Neural cell (in vitro differentiated cells): ENCODE measurements around the gene HSPB1. TPM values are rescaled to one million over a fixed set of nuclear protein-coding genes. Genes with fewer than 3 reads are reported as not detected.

Source experiments
- H2AFZ ChIP-seq: fragments of 200-600, 300-800 bp; sonication (generic), shearing (Covaris generic); 2 replicates; pipeline ENCODE4 v1.6.0; 2014; ENCODE audit warnings: low read depth, mild to moderate bottlenecking, antibody characterized with exemption, low read length, moderate library complexity
- H3F3A ChIP-seq: fragments of 200-600 bp; shearing (Covaris generic); 2 replicates; pipeline ENCODE4 v1.6.1; 2016; ENCODE audit warnings: mild to moderate bottlenecking, moderate library complexity, mixed read lengths, antibody characterized with exemption, low read length; ENCODE audit not compliant: insufficient read depth, poor library complexity, severe bottlenecking
- H3K27ac ChIP-seq: fragments of 200-600, 300-800 bp; sonication (generic), shearing (Covaris generic); 2 replicates; pipeline ENCODE4 v1.5.1; 2014; ENCODE audit warnings: mild to moderate bottlenecking, low read length, moderate library complexity
- H3K27me3 ChIP-seq: fragments of 300-800, 200-600 bp; sonication (generic), shearing (Covaris generic); 2 replicates; pipeline ENCODE4 v1.6.0; 2014; ENCODE audit warnings: mild to moderate bottlenecking, low read depth, low read length, moderate library complexity; ENCODE audit not compliant: insufficient read depth
- H3K36me3 ChIP-seq: fragments of 300-800, 200-600 bp; sonication (generic), shearing (Covaris generic); 2 replicates; pipeline ENCODE4 v1.5.1; 2014; ENCODE audit warnings: mild to moderate bottlenecking, antibody characterized with exemption, low read length, moderate library complexity; ENCODE audit not compliant: insufficient read depth
- H3K4me2 ChIP-seq: fragments of 300-800, 200-600 bp; sonication (generic), shearing (Covaris generic); 2 replicates; pipeline ENCODE4 v1.6.0; 2014; ENCODE audit warnings: mild to moderate bottlenecking, low read length
- H3K4me3 ChIP-seq: fragments of 300-800, 200-600 bp; sonication (generic), shearing (Covaris generic); 2 replicates; pipeline ENCODE4 v1.5.1; 2014; ENCODE audit warnings: mild to moderate bottlenecking, low read length, moderate library complexity
- H3K79me2 ChIP-seq: fragments of 200-600 bp; shearing (Covaris generic); replicated peaks from 2 replicates; pipeline ENCODE4 v1.6.0; 2014; ENCODE audit warnings: mild to moderate bottlenecking, low read length, moderate library complexity; ENCODE audit not compliant: insufficient read depth
- H3K9ac ChIP-seq: fragments of 300-800, 200-600 bp; sonication (generic), shearing (Covaris generic); 2 replicates; pipeline ENCODE4 v1.6.1; 2016; ENCODE audit warnings: mild to moderate bottlenecking, low read length, mixed read lengths
- H3K9me2 ChIP-seq: fragments of 200-600 bp; shearing (Covaris generic); 2 replicates; pipeline ENCODE4 v1.6.1; 2016; ENCODE audit warnings: mild to moderate bottlenecking, low read length, mixed read lengths; ENCODE audit not compliant: insufficient read depth
- H3K9me3 ChIP-seq: fragments of 200-600, 300-800 bp; sonication (generic), shearing (Covaris generic); 2 replicates; pipeline ENCODE4 v1.6.1; 2016; ENCODE audit warnings: mild to moderate bottlenecking, mixed run types, low read length, moderate library complexity, mixed read lengths
- H4K20me1 ChIP-seq: fragments of 200-600 bp; shearing (Covaris generic); 2 replicates; pipeline ENCODE4 v1.6.1; 2016; ENCODE audit warnings: mild to moderate bottlenecking, mixed run types; ENCODE audit not compliant: insufficient read depth
- CTCF ChIP-seq: fragments of 450-650 bp; IDR thresholded peaks from 2 replicates; pipeline ENCODE4 v1.5.1; 2014; ENCODE audit warnings: antibody characterized with exemption, mild to moderate bottlenecking, moderate library complexity; ENCODE audit not compliant: poor library complexity, severe bottlenecking
- EP300 ChIP-seq: fragments of 450-650 bp; conservative IDR thresholded peaks from 2 replicates; pipeline ENCODE4 v1.6.1; 2014; ENCODE audit warnings: antibody characterized with exemption, mild to moderate bottlenecking, moderate library complexity; ENCODE audit not compliant: poor library complexity, severe bottlenecking
- EZH2 ChIP-seq: fragments of 200-600, 300-800 bp; shearing (Covaris generic), sonication (generic); IDR thresholded peaks from 2 replicates; pipeline ENCODE4 v1.6.1; 2014; ENCODE audit warnings: antibody characterized with exemption, low read length, borderline replicate concordance, mild to moderate bottlenecking; ENCODE audit not compliant: insufficient read depth, poor library complexity, severe bottlenecking
- MXI1 ChIP-seq: fragments of 450-650 bp; conservative IDR thresholded peaks from 2 replicates; pipeline ENCODE4 v1.6.1; 2014; ENCODE audit warnings: antibody characterized with exemption, mild to moderate bottlenecking; ENCODE audit not compliant: poor library complexity, severe bottlenecking
- POLR2AphosphoS5 ChIP-seq: IDR thresholded peaks from 2 replicates; pipeline ENCODE4 v1.6.1; 2012
- RAD21 ChIP-seq: fragments of 450-650 bp; conservative IDR thresholded peaks from 2 replicates; pipeline ENCODE4 v1.6.1; 2014; ENCODE audit warnings: antibody characterized with exemption, mild to moderate bottlenecking, moderate library complexity
- REST ChIP-seq: IDR thresholded peaks from 2 replicates; pipeline ENCODE4 v1.6.1; 2012; ENCODE audit warnings: borderline replicate concordance
- SMC3 ChIP-seq: fragments of 450-650 bp; conservative IDR thresholded peaks from 2 replicates; pipeline ENCODE4 v1.6.1; 2014; ENCODE audit warnings: antibody characterized with exemption, mild to moderate bottlenecking, moderate library complexity; ENCODE audit not compliant: poor library complexity
- TAF1 ChIP-seq: IDR thresholded peaks from 2 replicates; pipeline ENCODE4 v1.6.1; 2012; ENCODE audit warnings: low read depth
- polyA plus RNA-seq: library from polyadenylated mRNA; depleted of rRNA; stranded (reverse); fragments of >200 nt; gene quantifications from 2 replicates; pipeline ENCODE4 v1.2.3, GENCODE V29; 2014

HSPB1 gene
- polyA plus RNA-seq, 1 donor from 2014 or later: 1.4 TPM

GRCh38 chr7:76265299-76265698 lies 37.2 kb upstream of the HSPB1 start:
- no peak overlapping the region for H3K4me2 ChIP-seq
- no peak overlapping the region for H2AFZ ChIP-seq
- H3F3A ChIP-seq: no peaks in the 10 kb centered on the region
- no peaks in the 10 kb centered on the region for H3K9me2 ChIP-seq
- no peaks in the 10 kb centered on the region for H3K9me3 ChIP-seq
- H3K27ac ChIP-seq: no peak overlapping the region
- no peak overlapping the region for H3K9ac ChIP-seq
- H3K36me3 ChIP-seq: no peaks in the 10 kb centered on the region
- no peak for TF ChIP-seq POLR2AphosphoS5
- no peak for TF ChIP-seq RAD21
- TF ChIP-seq EZH2: no peak
- TF ChIP-seq REST: no peak
- TF ChIP-seq EP300: no peak
- no peak for TF ChIP-seq CTCF
- TF ChIP-seq MXI1: no peak
- no peak for TF ChIP-seq SMC3
- TF ChIP-seq TAF1: no peak
- no peaks in the 10 kb centered on the region for H3K79me2 ChIP-seq
- peaks cover 20% of the 10 kb centered on the region for H3K27me3 ChIP-seq
- no peak overlapping the region for H3K4me3 ChIP-seq
- H4K20me1 ChIP-seq: no peaks in the 10 kb centered on the region

GRCh38 chr7:76267107-76267893 lies 35.2 kb upstream of the HSPB1 start:
- no peak overlapping the region for H3K4me2 ChIP-seq
- no peak overlapping the region for H3K27ac ChIP-seq
- H3K79me2 ChIP-seq: no peaks in the 10 kb centered on the region
- H3K9me3 ChIP-seq: no peaks in the 10 kb centered on the region
- H3K27me3 ChIP-seq: peaks cover 20% of the 10 kb centered on the region
- H3K9me2 ChIP-seq: no peaks in the 10 kb centered on the region
- no peaks in the 10 kb centered on the region for H3F3A ChIP-seq
- H4K20me1 ChIP-seq: no peaks in the 10 kb centered on the region
- no peak overlapping the region for H3K9ac ChIP-seq
- no peak overlapping the region for H3K4me3 ChIP-seq
- TF ChIP-seq SMC3 (no peak), EZH2 (no peak), EP300 (no peak), MXI1 (no peak), RAD21 (no peak), POLR2AphosphoS5 (no peak), TAF1 (no peak), REST (no peak), CTCF (no peak)
- H3K36me3 ChIP-seq: no peaks in the 10 kb centered on the region
- H2AFZ ChIP-seq: no peak overlapping the region
